ENCODE measurements around the gene PRMT3. TPM values are rescaled to one million over a fixed set of nuclear protein-coding genes. Genes with fewer than 3 reads are reported as not detected.

The PRMT3 gene
- total and polyA plus RNA-seq, 2 donors (not counting 3 experiments of a cell fraction or from before 2014, with no cell fraction given): 6.2 to 13.3 TPM

DNA sequence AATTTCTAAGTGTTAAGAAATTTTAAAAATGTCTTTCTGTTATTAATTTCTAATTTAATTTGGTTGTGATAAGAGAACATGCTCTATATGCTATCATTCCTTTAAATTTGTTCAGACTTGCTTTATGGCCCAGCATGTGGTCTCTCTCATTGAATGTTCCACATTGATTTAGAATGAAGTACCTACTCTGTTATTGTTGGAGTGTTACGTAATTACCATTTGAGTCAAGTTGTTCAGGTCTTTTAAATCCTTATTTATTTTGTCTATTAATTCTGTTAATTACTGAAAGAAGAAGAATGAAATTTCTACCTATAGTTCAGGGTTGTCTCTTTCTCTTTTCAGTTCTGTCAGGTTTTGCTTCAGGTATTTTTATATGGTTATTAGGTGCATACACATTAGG, 57.0 kb downstream of the PRMT3 start:
- no peaks in the 10 kb centered on the region for H3K9me1 ChIP-seq (replicated peaks; ENCODE audit: control insufficient read depth, extremely low read depth, insufficient read depth, low read length)
- FAIRE-seq (no peak), DNase-seq (ENCODE audit: low read depth, low spot score) (no peak)
- H3K27ac ChIP-seq (ENCODE audit: insufficient read depth, low read depth, low read length): no peak overlapping the region
- no peak overlapping the region for H3K4me2 ChIP-seq (ENCODE audit: insufficient read depth, low read length)
- H3K9me3 ChIP-seq (replicated peaks; ENCODE audit: control insufficient read depth, insufficient read depth, low read length): no peaks in the 10 kb centered on the region
- H3K27me3 ChIP-seq (ENCODE audit: control insufficient read depth in 2 of 2, insufficient read depth in 2 of 2, low read length in 2 of 2): no peaks in the 10 kb centered on the region
- BruUV-seq (replicated peaks): no TSS peak
- no peaks in the 10 kb centered on the region for H3K36me3 ChIP-seq (ENCODE audit: control insufficient read depth in 2 of 2, extremely low read depth in 1 of 2, insufficient read depth in 2 of 2, low read length in 2 of 2)
- ChIA-PET CTCF (interaction anchor here (0.8 to 2.1 kb wide), 14 partner anchors 11 to 316 kb away, joined by 3 to 51 read pairs (median 6); no protein-coding TSS in a partner anchor), POLR2A (no interaction called here)
- no peaks in the 10 kb centered on the region for H4K20me1 ChIP-seq (replicated peaks; ENCODE audit: control insufficient read depth, extremely low read depth, insufficient read depth, low read length)
- H2AFZ ChIP-seq (ENCODE audit: low read depth, low read length): no peak overlapping the region
- dilution Hi-C loops (cut with MboI; ENCODE audit: extremely low pct_ligation_motif_present, low sequenced_read_pairs) (no loop called here), intact Hi-C loops (cut with micrococcal nuclease) (loop anchor here (5.0 kb wide), 1 partner anchor 317 kb away; no protein-coding TSS in a partner anchor)
- no peaks in the 10 kb centered on the region for H3K4me1 ChIP-seq (ENCODE audit: control insufficient read depth, extremely low read depth, insufficient read depth, low read length)
- H3K4me3 ChIP-seq (replicated peaks in 1 of 3; ENCODE audit: insufficient read depth in 1 of 3, low read depth in 1 of 3, low read length in 3 of 3): no peak overlapping the region
- TF ChIP-seq GATA2 (IDR thresholded peaks at IDR 0.05; ENCODE audit: insufficient read depth, insufficient read length, low read depth, low read length) (no peak), POLR2A (IDR thresholded peaks at IDR 0.05; ENCODE audit: low read depth, low read length) (no peak), FOS (IDR thresholded peaks at IDR 0.05; ENCODE audit: borderline replicate concordance, insufficient read depth, low read length) (no peak), EZH2 (IDR thresholded peaks at IDR 0.05; ENCODE audit: borderline replicate concordance, low read depth, low read length, severe bottlenecking) (no peak), POLR2AphosphoS5 (IDR thresholded peaks at IDR 0.05; ENCODE audit: insufficient read depth, low read depth, low read length) (no peak), MYC (IDR thresholded peaks at IDR 0.05; ENCODE audit: low read depth, low read length) (no peak), JUN (IDR thresholded peaks at IDR 0.05; ENCODE audit: borderline replicate concordance, insufficient read depth, insufficient read length, low read depth) (no peak)
- TF ChIP-seq, protein P1, sequence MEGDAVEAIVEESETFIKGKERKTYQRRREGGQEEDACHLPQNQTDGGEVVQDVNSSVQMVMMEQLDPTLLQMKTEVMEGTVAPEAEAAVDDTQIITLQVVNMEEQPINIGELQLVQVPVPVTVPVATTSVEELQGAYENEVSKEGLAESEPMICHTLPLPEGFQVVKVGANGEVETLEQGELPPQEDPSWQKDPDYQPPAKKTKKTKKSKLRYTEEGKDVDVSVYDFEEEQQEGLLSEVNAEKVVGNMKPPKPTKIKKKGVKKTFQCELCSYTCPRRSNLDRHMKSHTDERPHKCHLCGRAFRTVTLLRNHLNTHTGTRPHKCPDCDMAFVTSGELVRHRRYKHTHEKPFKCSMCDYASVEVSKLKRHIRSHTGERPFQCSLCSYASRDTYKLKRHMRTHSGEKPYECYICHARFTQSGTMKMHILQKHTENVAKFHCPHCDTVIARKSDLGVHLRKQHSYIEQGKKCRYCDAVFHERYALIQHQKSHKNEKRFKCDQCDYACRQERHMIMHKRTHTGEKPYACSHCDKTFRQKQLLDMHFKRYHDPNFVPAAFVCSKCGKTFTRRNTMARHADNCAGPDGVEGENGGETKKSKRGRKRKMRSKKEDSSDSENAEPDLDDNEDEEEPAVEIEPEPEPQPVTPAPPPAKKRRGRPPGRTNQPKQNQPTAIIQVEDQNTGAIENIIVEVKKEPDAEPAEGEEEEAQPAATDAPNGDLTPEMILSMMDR (IDR thresholded peaks at IDR 0.05; ENCODE audit: extremely low read depth in 1 of 2, insufficient read depth in 1 of 2, low read depth in 1 of 2, low read length in 2 of 2): no peak
- TF ChIP-seq, protein P2, sequence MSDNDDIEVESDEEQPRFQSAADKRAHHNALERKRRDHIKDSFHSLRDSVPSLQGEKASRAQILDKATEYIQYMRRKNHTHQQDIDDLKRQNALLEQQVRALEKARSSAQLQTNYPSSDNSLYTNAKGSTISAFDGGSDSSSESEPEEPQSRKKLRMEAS (IDR thresholded peaks at IDR 0.05; ENCODE audit: insufficient read depth, insufficient read length): no peak
- no peak overlapping the region for H3K9ac ChIP-seq (replicated peaks; ENCODE audit: extremely low read depth, insufficient read depth, low read length)
- H3K79me2 ChIP-seq (ENCODE audit: control insufficient read depth, insufficient read depth, low read length): no peaks in the 10 kb centered on the region
